ENCODE data around the gene AREL1. TPM values are rescaled to one million over a fixed set of nuclear protein-coding genes. Genes with fewer than 3 reads are reported as not detected.

The AREL1 gene
- total and polyA plus RNA-seq, 8 donors, result 7.6 to 20.9 (median 12.8) TPM

GRCh38 chr14:74620923-74621322 lies 92.0 kb downstream of the AREL1 start:
- no peaks in the 10 kb centered on the region for H3K27me3 ChIP-seq
- no peak overlapping the region for H3K27ac ChIP-seq
- H3K4me1 ChIP-seq, result peaks cover 11 to 35% (median 18%) of the 10 kb centered on the region in 3 donors

DNA sequence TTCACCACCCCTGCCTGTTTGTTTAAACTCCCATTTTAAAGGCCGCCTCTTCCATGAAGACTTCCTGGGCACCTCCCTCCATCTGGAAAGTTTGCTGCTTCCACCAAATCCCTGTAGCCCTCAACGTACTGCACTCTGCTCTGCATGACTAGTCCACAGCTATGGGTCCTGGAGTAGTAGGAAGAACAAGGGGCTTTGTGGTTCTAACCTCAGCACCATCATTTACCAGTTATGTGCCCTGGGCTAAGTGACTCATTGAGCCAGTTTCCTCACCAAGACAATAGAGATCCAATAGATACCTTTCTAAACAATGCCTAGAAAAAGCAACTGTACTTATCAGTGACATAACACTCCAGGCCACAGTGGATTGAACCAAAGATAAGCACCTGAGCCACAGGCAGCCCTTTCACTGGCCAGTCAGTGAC lies 92.4 kb downstream of the AREL1 start:
- WGBS, 2 donors, result 79 to 85% methylated on average over 2 of the region's 2 CpGs
- TF ChIP-seq CTCF (IDR thresholded peaks at IDR 0.05), result no peak
- DNase-seq (no peak), ATAC-seq (peak in 1 of 4 donors; percentile 17), FAIRE-seq (no peak)
- Histone ChIP-seq H3K4me3 (no peak overlapping the region), H3K27me3 (no peaks in the 10 kb centered on the region), H3K36me3 (no peaks in the 10 kb centered on the region), H3K27ac (no peak overlapping the region), H3K4me1 (peaks cover 11 to 32% (median 18%) of the 10 kb centered on the region in 3 donors), H3K9me3 (no peaks in the 10 kb centered on the region)
- intact Hi-C loops (cut with DNase I), result no loop called here

More at GRCh38 chr14:74620923-74621322, 92.0 kb downstream of the AREL1 start:
- intact Hi-C loops (cut with DNase I), result no loop called here
- H3K36me3 ChIP-seq, result no peaks in the 10 kb centered on the region
- H3K9me3 ChIP-seq, result no peaks in the 10 kb centered on the region
- DNase-seq (no peak), FAIRE-seq (no peak), ATAC-seq (no peak)
- WGBS, 2 donors, result 92 to 95% methylated on average over 3 of the region's 3 CpGs
- H3K4me3 ChIP-seq, result no peak overlapping the region
- TF ChIP-seq CTCF (IDR thresholded peaks at IDR 0.05), result no peak

GRCh38 chr14:74619672-74620131 lies 93.2 kb downstream of the AREL1 start:
- H3K9me3 ChIP-seq, result no peaks in the 10 kb centered on the region
- WGBS, 2 donors, result 66 to 74% methylated on average over 6 of the region's 6 CpGs
- intact Hi-C loops (cut with DNase I), result loop anchor here in 1 of 3 donors (10.0 kb wide), 1 partner anchor 185 kb away; no protein-coding TSS in a partner anchor
- H3K27ac ChIP-seq, result peak overlapping the region in 2 of 4 donors; percentile 60 to 78
- ATAC-seq, result peak in 3 of 4 donors; percentile 41 to 49 (median 46)
- H3K36me3 ChIP-seq, result no peaks in the 10 kb centered on the region
- no peaks in the 10 kb centered on the region for H3K27me3 ChIP-seq
- peaks cover 11 to 32% (median 18%) of the 10 kb centered on the region in 3 donors for H3K4me1 ChIP-seq
- no peak for FAIRE-seq
- DNase-seq, result peak in 2 of 6 donors; percentile 19 to 28
- H3K4me3 ChIP-seq, result no peak overlapping the region
- TF ChIP-seq CTCF (IDR thresholded peaks at IDR 0.05), result no peak

DNA sequence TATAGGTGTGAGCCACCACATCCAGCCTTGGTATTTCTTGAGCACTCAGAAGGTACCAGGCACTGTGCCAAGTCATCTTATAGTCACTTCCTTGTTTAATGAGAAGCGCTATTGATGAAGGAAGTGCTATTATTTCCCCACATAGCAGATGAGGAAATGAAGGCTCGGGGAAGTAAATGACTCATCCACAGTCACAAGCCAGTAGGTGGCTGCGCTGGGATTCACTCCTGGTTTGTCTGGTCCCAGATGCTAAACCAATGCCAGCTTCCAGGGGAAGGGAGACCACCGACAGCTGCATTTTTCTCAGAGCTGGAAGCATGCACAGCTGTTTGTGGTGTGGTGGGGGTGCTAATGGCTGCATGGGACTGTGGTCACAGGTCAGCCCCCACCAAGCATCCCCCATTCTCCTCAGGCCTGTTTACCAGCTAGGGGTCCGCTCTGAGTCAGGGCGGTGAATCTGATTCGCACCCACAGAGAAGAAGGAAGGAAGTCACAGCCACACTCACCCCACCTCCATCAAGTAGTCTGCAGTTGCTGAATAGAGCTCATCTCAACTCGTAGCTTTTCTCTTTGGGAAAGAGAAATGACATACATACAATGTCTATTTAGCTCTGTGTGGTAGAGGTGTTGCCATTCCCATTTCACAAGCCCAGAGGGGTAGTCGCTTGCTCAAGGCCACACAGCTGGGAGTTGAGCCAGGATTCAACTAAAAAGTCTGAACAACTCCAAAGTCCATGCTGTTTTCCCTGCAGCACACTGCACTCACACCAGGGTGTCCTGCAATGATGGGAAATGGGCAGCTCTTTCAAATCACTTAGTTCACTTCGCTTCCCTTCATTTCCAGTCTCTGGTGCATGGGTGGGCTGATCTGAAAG lies 94.6 kb downstream of the AREL1 start:
- no peak for TF ChIP-seq CTCF (IDR thresholded peaks at IDR 0.05)
- intact Hi-C loops (cut with DNase I), result loop anchor here in 1 of 3 donors (10.0 kb wide), 1 partner anchor 186 kb away; no protein-coding TSS in a partner anchor
- H3K36me3 ChIP-seq, result no peaks in the 10 kb centered on the region
- H3K27me3 ChIP-seq, result no peaks in the 10 kb centered on the region
- FAIRE-seq, result no peak
- peak in 3 of 6 donors; percentile 54 to 64 (median 56) for DNase-seq
- no peak overlapping the region for H3K4me3 ChIP-seq
- H3K4me1 ChIP-seq, result peaks cover 11 to 32% (median 18%) of the 10 kb centered on the region in 3 donors
- H3K9me3 ChIP-seq, result no peaks in the 10 kb centered on the region
- peak; percentile 62 to 83 (median 76) for ATAC-seq
- 53 to 64% methylated on average over 10 of the region's 10 CpGs for WGBS, 2 donors
- H3K27ac ChIP-seq, result peak overlapping the region; percentile 12 to 78 (median 56)

All from pancreas (tissue), 10 donors.